Stomach smooth muscle (tissue), 2 donors: ENCODE measurements around the gene SPATA22.
"Not testable (repeated sequence)": the region's sequence is repeated elsewhere in the genome, so short reads cannot be mapped to it uniquely, and the experiment has no call there.

Source experiments
- H3K27ac ChIP-seq: one replicate; pipeline ENCODE4 v1.7.0; 2013; ENCODE audit warnings: mild to moderate bottlenecking, low read length, inconsistent platforms
- H3K27me3 ChIP-seq, 2 donors: one replicate each; pipeline ENCODE4 v1.7.0; 2013; ENCODE audit warnings: low read length in 2 of 2; ENCODE audit not compliant: insufficient read depth in 2 of 2, control insufficient read depth in 1 of 2
- H3K36me3 ChIP-seq, 2 donors: one replicate each; pipeline ENCODE4 v1.7.0; 2013; ENCODE audit warnings: low read length in 2 of 2; ENCODE audit not compliant: control insufficient read depth in 2 of 2, insufficient read depth in 2 of 2
- H3K4me1 ChIP-seq: one replicate; pipeline ENCODE4 v1.7.0; 2013; ENCODE audit warnings: low read length; ENCODE audit not compliant: control insufficient read depth, insufficient read depth
- H3K4me3 ChIP-seq, 2 donors: one replicate each; pipeline ENCODE4 v1.7.0; 2013; ENCODE audit warnings: low read length in 2 of 2
- H3K9ac ChIP-seq, 2 donors: one replicate each; pipeline ENCODE4 v1.7.0; 2013; ENCODE audit warnings: low read length in 2 of 2, mild to moderate bottlenecking in 1 of 2
- H3K9me3 ChIP-seq, 2 donors: one replicate each; pipeline ENCODE4 v1.7.0; 2013; ENCODE audit warnings: low read length in 2 of 2; ENCODE audit not compliant: control insufficient read depth in 2 of 2
- donor health status: healthy.
- donor health status: Pancreatic carcinoma.

The SPATA22 gene

DNA sequence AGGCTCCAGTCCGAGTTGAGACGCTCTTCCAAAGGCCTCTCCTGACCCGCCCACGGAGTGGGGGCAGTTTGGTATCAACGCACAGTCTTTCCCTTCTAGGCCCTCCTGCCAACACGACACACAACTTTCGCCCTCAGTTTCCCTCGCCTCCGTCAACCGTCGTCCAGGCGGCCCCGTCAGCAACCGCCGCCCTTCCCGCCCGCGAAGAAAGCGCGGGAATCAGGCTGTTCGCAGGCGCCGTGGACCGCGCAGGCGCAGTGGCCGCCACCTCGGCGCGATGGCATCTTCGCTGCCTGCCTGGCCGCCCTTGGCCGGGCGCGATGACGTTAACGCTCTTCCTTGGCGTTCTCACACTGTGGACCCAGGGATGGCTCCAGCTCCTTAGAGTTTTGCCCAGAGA lies at the start of gene SPATA22:
SPATA22 (minus strand) TSS at position 221 of the 400 bp plus-strand sequence. CDS start 2,494 bp downstream, outside the sequence.
- Histone ChIP-seq H3K36me3 (no peaks in the 10 kb centered on the region), H3K27me3 (no peaks in the 10 kb centered on the region), H3K4me1 (no peaks in the 10 kb centered on the region), H3K4me3 (no peak within 1 kb of the TSS), H3K27ac (no peak within 1 kb of the TSS), H3K9me3 (no peaks in the 10 kb centered on the region), H3K9ac (no peak within 1 kb of the TSS)

- H3K4me3 ChIP-seq, H3K9me3 ChIP-seq, H3K27me3 ChIP-seq, H3K9ac ChIP-seq, H3K27ac ChIP-seq, H3K36me3 ChIP-seq, H3K4me1 ChIP-seq: not testable (repeated sequence)
Measured at GRCh38 chr17:3519472-3519871, 47.9 kb upstream of the SPATA22 start.

GRCh38 chr17:3514873-3515272 lies 43.3 kb upstream of the SPATA22 start:
- no peaks in the 10 kb centered on the region for H3K27me3 ChIP-seq
- no peak overlapping the region for H3K4me3 ChIP-seq
- H3K27ac ChIP-seq, result no peak overlapping the region
- H3K9ac ChIP-seq, result no peak overlapping the region
- H3K36me3 ChIP-seq, result no peaks in the 10 kb centered on the region
- peaks cover 17% of the 10 kb centered on the region for H3K4me1 ChIP-seq
- no peaks in the 10 kb centered on the region for H3K9me3 ChIP-seq

DNA sequence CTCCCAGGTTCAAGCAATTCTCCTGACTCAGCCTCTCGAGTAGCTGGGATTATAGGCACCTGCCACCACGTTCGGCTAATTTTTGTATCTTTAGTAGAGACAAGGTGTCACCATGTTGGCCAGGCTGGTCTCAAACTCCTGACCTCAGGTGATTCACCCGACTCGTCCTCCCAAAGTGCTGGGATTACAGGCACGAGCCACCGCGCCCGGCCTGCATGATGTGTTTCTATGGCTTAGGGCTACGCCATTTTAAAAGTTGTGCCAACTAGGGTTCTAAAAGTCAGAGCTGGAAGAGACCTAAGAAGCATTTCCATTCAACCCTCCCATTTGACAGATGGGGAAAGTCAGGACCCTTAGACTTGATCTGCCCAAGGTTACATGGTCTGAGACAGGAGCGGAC lies 42.5 kb upstream of the SPATA22 start:
- not testable (repeated sequence) for H3K4me3 ChIP-seq, H3K27ac ChIP-seq, H3K36me3 ChIP-seq, H3K9ac ChIP-seq, H3K9me3 ChIP-seq, H3K27me3 ChIP-seq
- H3K4me1 ChIP-seq, result peaks cover 17% of the 10 kb centered on the region

DNA sequence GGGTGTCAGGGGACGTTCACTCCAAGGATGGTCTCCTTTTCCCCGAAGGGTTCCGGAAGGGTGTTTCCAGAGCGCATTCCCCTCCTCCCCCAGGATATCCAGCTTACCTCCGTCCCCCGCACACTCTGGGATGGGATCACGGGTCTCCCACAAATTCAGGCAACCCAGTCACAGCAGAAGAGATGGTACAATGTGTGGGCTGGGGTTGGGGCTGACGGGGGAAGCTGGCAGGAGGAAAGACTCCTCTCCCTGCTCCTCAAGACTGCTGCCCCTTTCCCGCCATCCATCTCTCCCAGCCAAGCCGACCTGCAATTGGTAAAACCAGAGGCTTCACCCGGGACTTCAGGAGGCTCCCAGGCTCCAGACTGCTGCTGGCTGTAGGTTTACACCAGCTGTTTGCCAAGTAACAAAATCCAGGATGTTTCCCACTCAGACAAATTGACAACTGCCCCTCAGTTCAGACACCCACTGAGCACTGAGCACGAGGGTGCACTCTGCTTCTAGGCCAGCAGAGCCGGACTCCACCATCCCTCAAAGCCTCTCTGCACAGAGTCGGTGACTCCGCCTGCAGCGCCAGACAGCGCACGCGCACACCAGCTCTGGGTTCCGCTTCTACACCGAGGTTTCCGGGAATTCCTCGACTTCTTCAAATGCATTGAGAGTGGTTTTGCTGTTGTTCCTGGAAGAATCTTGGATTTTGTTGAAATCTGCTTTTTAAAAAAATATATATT lies 41.9 kb upstream of the SPATA22 start:
- no peaks in the 10 kb centered on the region for H3K27me3 ChIP-seq
- H3K9ac ChIP-seq, result no peak overlapping the region
- H3K9me3 ChIP-seq, result no peaks in the 10 kb centered on the region
- H3K27ac ChIP-seq, result peak overlapping the region; percentile 53
- no peaks in the 10 kb centered on the region for H3K36me3 ChIP-seq
- peaks cover 17% of the 10 kb centered on the region for H3K4me1 ChIP-seq
- peak overlapping the region in 1 of 2 donors; percentile 15 for H3K4me3 ChIP-seq

DNA sequence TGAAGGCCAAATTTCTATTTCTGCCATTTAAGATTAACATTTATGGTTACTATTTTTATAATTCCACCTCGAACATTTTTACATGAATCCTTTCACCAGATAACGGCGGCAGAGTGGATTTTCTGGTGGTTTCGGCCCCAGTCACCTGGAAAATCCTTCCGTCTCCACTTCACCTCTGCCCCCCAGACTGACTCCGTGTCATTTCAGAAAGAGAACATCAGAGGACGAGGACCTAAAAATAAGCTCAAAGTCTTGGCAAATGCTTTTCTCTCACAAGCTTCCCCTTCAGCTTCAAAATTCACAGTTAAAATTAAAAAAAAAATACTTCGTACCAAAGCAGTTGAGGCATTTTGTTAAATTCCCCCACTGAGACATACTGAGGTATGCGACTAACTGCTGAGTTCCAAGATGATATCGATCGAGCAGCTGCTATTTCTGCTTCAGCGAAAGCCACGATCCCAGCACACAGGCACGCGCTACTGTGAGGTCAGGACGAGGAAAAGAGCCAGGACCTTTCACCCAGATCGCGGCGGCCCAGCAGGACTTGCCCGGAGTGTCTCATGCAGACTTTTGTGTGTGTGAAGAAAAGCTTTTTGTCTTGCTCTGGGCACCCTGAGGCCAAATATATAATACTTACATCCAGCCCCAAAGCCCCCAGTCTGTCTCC lies 41.0 kb upstream of the SPATA22 start:
- no peaks in the 10 kb centered on the region for H3K27me3 ChIP-seq
- H3K9me3 ChIP-seq, result no peaks in the 10 kb centered on the region
- peaks cover 17% of the 10 kb centered on the region for H3K4me1 ChIP-seq
- H3K4me3 ChIP-seq, result peak overlapping the region in 1 of 2 donors; percentile 54
- H3K9ac ChIP-seq, result no peak overlapping the region
- H3K27ac ChIP-seq, result peak overlapping the region; percentile 53
- no peaks in the 10 kb centered on the region for H3K36me3 ChIP-seq

- H3K4me3 ChIP-seq, result peak overlapping the region in 1 of 2 donors; percentile 54
Measured at GRCh38 chr17:3511852-3512504, 40.4 kb upstream of the SPATA22 start.

DNA sequence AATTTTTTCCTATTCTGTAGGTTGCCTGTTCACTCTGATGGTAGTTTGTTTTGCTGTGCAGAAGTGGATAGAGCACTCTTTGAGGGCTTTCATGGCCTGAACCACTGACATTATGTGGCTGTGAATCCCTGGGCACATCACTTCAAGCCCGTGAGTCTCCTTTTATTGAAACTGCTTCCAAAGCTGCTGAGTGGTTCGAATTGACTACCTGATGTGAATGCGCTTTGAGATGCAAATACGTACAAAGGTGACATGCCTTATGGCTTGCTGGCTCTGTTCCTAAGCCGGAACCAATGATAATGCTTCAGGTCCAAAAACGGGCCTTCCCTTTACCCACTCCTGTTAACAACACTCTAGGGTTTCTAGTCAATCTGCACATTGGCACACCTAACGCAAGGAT lies 38.5 kb upstream of the SPATA22 start:
- Histone ChIP-seq H3K27me3 (no peaks in the 10 kb centered on the region), H3K36me3 (no peaks in the 10 kb centered on the region), H3K4me3 (no peak overlapping the region), H3K27ac (no peak overlapping the region), H3K9ac (no peak overlapping the region), H3K9me3 (no peaks in the 10 kb centered on the region), H3K4me1 (peaks cover 17% of the 10 kb centered on the region)

More at GRCh38 chr17:3511852-3512504, 40.4 kb upstream of the SPATA22 start:
- H3K4me1 ChIP-seq, result peaks cover 17% of the 10 kb centered on the region
- no peaks in the 10 kb centered on the region for H3K36me3 ChIP-seq
- no peak overlapping the region for H3K9ac ChIP-seq
- H3K27ac ChIP-seq, result peak overlapping the region; percentile 37
- H3K9me3 ChIP-seq, result no peaks in the 10 kb centered on the region
- H3K27me3 ChIP-seq, result no peaks in the 10 kb centered on the region

DNA sequence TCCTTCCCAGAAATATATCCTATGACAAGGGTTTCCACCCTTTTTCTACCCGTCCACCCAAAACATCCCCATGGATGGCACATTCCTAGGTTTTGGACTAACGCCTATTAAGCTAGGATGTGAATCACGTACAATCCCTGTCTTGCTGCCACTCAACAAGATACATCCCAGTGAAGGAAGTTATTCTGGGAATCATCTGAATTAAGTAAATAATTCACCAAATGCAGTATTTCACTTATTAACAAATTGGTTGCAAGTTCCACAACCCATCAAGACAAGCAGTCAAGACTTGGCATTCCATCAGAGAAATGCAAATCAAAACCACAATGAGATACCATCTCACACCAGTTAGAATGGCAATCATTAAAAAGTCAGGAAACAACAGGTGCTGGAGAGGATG lies 36.2 kb upstream of the SPATA22 start:
- H3K9ac ChIP-seq, result no peak overlapping the region
- peaks cover 9% of the 10 kb centered on the region for H3K4me1 ChIP-seq
- no peaks in the 10 kb centered on the region for H3K27me3 ChIP-seq
- no peaks in the 10 kb centered on the region for H3K9me3 ChIP-seq
- no peaks in the 10 kb centered on the region for H3K36me3 ChIP-seq
- no peak overlapping the region for H3K27ac ChIP-seq
- no peak overlapping the region for H3K4me3 ChIP-seq

DNA sequence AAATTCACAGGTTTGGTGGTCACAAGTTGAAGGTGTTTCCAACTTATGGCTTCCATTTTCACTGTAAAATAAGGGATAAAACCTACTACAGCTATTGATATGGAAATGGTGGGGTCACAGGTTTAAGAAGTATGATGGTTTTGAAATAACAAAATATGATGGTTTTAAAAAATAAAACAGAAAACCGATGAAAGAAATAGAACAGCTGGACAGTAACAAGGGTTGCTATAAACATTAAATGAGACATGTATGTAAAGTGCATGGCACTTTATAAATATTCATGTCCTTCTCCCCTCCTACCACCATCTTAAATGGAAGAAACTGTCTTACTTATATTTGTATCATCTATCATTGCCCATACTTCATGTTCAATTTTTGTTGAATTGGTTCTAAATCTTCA lies 35.5 kb upstream of the SPATA22 start:
- Histone ChIP-seq H3K9me3 (no peaks in the 10 kb centered on the region), H3K36me3 (no peaks in the 10 kb centered on the region), H3K4me3 (no peak overlapping the region), H3K27me3 (no peaks in the 10 kb centered on the region), H3K27ac (no peak overlapping the region), H3K9ac (no peak overlapping the region), H3K4me1 (peaks cover 1% of the 10 kb centered on the region)
